Measurements from ENCODE around the gene LSM14B. TPM values are rescaled to one million over a fixed set of nuclear protein-coding genes. Genes with fewer than 3 reads are reported as not detected.
A peak's percentile ranks its signal among the peaks of the same experiment; 100 is the strongest.

The LSM14B gene
- total RNA-seq, 1 donor from 2014 or later: 23.3 TPM

GRCh38 chr20:62183426-62184142 is 61.3 kb downstream of the LSM14B start:
- peak overlapping the region; percentile 99 for H3K4me3 ChIP-seq (ENCODE audit: low read depth, low read length)
- no peak for DNase-seq (ENCODE audit: low read depth)
- no peak for TF ChIP-seq CTCF (conservative IDR thresholded peaks at IDR 0.05; ENCODE audit: low read depth, low read length)

Other genes with a start within 250 kb of the LSM14B start
- gene TAF4, start 56.6 kb upstream of the LSM14B start, total RNA-seq: 6.5 and 8.9 TPM in 2 replicates
- gene PSMA7, start 20.9 kb downstream of the LSM14B start, total RNA-seq: 541 and 587 TPM in 2 replicates
- gene SS18L1, start 21.3 kb downstream of the LSM14B start, total RNA-seq: 10.2 and 11.4 TPM in 2 replicates
- gene MTG2, start 60.6 kb downstream of the LSM14B start, total RNA-seq: 14.9 and 23.4 TPM in 2 replicates
- not detected in 2 replicates for gene HRH3, start 97.8 kb downstream of the LSM14B start, total RNA-seq
- 17.1 and 20.6 TPM in 2 replicates for gene OSBPL2, start 116.0 kb downstream of the LSM14B start, total RNA-seq
- 227 and 261 TPM in 2 replicates for gene ADRM1, start 180.5 kb downstream of the LSM14B start, total RNA-seq
- 103 and 240 TPM in 2 replicates for gene LAMA5, start 244.8 kb downstream of the LSM14B start, total RNA-seq

All from epithelial cell of proximal tubule (primary cell).